GM21526 (cell line): Measurements from ENCODE around the gene NAT9.

Source experiments
- ATAC-seq: cut with Tn5 transposase; IDR thresholded peaks from one replicate; pipeline ENCODE4 v1.9.1; 2021; ENCODE audit warnings: moderate library complexity; ENCODE audit not compliant: unreplicated experiment, low FRiP score

Gene NAT9

DNA sequence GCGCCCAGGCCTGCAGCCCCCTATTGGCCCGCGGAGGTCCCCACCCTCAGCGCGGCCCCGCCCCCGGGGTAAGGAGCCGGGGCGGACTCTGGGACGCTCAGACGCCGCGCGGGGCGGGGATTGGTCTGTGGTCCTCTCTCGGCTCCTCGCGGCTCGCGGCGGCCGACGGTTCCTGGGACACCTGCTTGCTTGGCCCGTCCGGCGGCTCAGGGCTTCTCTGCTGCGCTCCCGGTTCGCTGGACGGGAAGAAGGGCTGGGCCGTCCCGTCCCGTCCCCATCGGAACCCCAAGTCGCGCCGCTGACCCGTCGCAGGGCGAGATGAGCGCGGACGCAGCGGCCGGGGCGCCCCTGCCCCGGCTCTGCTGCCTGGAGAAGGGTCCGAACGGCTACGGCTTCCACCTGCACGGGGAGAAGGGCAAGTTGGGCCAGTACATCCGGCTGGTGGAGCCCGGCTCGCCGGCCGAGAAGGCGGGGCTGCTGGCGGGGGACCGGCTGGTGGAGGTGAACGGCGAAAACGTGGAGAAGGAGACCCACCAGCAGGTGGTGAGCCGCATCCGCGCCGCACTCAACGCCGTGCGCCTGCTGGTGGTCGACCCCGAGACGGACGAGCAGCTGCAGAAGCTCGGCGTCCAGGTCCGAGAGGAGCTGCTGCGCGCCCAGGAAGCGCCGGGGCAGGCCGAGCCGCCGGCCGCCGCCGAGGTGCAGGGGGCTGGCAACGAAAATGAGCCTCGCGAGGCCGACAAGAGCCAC, 27.4 kb downstream of the NAT9 start, which contains the start of gene NHERF1:
TSS of gene NHERF1 (plus strand) at position 100 of the 750 bp plus-strand sequence. CDS start at position 319, 219 bp downstream.
- peak; percentile 83 for ATAC-seq

DNA sequence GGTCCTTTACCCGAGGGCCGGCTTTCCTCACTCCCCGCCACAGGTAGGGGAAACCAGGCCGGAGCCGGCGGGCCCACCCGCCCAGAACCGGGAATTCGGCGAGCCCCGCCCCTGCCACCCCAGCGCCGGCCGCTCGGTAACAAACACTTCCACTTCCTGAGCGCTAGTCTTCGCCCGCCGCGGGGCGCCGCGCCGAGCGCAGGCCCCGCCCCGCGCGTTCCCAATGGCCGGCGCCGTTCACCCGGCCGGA, 27.9 kb downstream of the NAT9 start:
- no peak for ATAC-seq

DNA sequence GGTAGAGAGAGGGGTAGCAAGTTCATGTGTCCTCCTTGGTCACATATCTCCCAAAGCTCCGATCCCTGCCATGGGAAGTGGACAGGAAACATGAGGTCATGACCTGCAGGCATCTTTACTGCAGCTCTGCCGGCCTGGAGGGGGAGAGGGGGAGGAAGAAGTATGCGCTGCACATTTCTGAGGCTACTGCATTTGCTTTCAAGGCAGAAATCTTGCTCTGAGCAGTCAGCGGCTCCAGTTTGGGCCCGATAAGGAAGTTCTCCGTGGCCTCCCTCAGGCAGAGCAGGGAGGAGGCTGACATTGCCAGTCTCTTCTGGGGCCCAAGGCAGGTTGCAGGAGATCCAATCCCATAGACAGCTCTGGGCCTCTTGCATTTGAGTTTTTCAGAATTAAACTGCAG, 29.2 kb downstream of the NAT9 start:
- ATAC-seq = no peak

DNA sequence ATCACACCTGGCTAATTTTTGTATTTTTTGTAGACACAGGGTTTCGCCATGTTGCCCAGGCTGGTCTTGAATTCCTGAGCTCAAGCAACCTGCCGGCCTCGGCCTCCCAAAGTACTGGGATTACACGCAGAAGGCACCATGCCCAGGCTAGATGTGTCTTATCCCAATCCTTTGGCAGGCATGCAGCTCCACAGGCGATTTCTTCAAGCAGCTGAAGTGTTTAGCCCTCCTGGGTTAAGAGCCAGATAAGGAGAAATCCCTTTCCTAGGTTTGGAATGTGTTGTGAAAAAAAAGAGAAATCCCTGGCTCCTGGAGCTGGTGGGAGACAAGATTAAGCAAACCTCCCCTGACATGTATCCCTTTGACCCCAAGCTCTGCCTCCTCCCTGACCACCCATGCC, 29.8 kb downstream of the NAT9 start:
- no peak for ATAC-seq

DNA sequence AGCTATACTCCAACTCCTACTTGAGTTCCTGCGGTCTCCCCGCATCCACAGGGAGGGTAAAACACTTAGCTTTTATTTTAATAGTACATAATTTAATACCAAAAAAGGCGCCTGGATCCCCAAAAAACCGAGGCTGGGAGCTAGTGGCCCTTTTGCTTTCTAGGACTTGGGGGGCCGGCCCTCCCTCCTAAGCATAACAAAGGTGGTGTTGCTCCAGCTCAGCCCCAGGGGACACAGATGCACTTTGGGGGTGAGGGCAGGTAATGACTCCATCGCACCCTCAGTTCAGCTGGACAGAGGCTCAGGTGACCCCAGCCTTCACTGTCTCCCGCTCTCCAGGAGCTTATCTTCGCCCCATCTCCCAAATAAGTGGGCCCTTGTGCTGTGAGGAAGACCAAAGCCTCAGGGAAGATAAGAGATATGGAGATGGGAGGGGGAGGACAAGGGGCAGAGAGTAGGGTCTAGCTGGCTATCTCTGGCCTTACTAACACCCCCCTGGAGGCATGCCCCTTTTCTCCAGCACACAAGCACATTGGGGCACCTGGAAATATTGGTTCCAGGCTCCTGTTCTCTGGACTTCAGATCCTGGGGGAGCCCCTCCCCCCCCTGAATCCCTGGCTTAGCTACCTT, 30.5 kb downstream of the NAT9 start:
- no peak for ATAC-seq

DNA sequence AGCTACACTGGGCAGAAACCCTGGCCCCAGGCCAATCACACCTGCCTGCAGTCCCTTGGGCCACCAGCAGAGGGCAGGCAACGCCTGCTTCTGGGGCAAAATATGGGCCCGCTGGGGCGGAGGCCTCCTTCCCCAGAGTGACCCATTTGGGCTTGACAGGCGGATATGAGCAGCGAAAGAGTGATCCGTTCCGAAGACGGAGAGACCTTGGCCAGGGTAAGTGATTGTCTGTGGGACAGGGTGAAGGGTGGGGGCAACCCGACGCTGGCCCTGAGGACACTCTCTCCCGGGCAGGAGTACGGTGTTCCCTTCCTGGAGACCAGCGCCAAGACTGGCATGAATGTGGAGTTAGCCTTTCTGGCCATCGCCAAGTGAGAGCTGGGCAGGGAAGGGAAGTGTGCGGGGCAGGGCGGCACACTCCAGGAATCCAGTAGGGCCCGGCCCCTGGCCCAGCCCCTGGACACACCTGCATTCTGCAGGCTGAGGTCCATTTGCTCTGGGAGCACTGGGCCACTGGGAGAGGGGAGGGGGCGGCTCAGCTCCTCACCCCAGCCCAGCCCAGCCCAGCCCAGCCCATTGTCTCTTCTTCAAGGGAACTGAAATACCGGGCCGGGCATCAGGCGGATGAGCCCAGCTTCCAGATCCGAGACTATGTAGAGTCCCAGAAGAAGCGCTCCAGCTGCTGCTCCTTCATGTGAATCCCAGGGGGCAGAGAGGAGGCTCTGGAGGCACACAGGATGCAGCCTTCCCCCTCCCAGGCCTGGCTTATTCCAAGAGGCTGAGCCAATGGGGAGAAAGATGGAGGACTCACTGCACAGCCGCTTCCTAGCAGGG, 31.2 kb downstream of the NAT9 start:
- no peak for ATAC-seq

DNA sequence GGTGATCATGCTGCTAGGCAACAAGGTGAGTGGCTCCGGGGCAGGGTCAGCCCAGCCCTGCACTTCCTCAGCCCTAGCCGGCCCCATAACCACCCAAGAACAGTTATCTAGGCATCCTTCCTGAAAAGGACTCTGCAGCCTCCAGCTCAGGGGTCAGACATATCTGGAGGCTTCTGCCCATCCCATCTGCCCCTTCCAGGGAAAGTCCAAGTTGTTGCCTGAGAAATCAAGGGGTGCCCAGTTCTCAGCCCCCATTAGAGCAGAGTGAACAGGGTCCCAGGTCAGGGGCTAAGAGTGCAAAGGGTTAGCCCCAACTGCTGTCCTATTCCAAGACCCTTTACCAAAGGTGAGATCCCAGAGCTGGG, 31.8 kb downstream of the NAT9 start:
- no peak for ATAC-seq

DNA sequence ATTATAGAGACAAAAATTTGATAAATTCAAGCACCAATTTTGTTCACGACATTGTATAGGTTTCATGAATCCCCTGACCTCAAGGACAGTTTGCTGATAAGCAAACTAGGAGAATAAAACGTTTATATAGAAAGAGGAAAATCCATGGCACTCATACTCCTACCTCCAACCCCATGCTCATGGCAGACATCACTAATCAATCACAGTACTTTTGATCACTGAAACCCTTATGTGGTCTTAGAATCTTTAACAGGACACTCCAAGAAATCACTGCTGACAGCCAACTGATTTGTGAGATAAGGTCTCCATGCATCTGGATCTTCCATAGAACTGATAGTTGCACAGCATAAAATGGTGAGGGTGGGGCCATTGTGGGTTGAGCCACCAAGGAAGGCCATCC, 32.4 kb downstream of the NAT9 start:
- ATAC-seq = no peak

DNA sequence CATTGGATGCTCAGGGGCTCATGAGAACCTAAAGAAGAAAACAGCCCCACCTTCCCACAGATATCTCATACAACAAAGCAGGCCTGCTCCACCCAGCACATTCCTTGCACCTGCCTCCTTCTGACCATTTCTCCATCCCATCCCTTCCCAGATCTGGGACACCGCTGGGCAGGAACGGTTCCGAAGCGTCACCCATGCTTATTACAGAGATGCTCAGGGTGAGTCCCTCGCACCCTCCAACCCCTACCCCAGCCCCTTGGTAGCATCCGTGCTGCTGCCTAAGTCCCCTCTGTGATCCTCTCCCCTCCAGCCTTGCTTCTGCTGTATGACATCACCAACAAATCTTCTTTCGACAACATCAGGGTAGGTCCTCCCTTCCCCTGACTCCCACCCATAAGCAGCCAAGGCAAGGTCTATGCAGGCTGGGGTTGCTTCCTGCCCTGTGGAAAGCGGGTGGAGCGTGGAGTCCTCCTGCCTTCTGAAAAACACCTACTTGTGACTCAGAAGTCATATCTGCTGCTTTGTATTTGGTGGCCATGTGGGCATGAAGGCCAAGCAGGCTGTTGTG, 33.1 kb downstream of the NAT9 start:
- ATAC-seq = no peak

DNA sequence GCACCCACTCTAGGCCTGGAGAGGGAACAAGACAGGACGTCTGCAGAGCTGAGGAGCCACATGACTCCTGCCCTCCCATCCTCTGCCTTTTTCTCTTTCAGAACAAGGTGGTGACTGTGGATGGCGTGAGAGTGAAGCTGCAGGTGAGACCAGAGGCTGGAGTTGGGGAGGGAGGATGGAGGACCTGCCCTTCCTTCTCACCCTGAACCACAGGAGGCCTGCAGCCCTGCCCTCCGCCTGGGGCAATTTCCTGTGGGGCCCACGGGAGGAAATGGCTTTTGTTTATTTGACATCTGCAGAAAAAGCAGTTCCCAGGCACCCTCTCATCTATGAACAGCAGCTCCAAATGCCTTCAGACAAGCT, 34.0 kb downstream of the NAT9 start:
- ATAC-seq = no peak

DNA sequence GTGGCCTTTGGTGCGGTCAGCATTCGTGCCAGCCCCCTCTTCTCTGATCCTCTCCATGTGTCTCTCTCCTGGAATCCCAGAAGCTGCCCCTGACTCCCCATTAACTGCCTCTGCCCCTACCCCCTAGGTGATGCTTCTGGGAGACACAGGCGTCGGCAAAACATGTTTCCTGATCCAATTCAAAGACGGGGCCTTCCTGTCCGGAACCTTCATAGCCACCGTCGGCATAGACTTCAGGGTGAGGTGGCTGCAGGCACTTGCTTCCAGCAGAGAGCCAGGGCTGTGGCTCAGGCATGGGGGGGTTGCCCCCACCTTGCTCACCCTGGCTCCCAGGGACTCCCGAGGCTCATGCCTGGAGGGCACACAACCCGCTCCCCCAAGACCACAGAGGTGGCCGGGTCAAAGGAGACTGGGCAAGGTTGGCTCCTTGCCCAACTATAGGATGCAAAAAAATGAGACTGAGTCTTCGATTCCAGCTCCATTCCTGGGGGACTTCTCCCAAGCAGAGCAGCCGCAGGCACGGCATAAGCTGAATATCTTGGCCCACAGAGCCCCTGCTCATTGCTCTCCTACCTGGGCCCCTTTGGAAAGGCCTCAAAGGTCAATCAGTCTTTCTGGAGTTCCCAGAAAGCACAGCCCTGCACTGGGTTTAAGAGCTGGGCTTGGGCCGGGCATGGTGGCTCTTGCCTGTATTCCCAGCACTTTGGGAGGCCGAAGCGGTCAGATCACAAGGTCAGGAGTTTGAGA, 35.3 kb downstream of the NAT9 start:
- no peak for ATAC-seq

DNA sequence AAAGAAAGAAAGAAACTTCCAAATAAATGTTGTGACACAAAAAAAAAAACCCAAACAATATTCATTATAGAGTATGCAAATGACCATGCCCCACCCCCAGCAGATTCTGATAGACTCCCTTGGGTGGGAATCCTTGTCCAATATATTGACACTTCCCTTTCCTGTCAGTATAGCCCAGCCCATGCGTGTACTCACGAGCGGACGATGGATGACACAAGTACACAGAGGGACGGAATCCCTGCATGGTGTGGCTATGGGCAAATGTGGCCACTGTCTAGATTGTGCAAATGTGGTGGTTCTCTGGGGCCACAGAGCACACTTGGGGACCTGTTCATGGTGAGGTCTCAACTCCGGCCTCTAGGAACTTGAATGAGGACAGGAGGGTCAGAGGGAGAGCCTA, 36.0 kb downstream of the NAT9 start:
- no peak for ATAC-seq

DNA sequence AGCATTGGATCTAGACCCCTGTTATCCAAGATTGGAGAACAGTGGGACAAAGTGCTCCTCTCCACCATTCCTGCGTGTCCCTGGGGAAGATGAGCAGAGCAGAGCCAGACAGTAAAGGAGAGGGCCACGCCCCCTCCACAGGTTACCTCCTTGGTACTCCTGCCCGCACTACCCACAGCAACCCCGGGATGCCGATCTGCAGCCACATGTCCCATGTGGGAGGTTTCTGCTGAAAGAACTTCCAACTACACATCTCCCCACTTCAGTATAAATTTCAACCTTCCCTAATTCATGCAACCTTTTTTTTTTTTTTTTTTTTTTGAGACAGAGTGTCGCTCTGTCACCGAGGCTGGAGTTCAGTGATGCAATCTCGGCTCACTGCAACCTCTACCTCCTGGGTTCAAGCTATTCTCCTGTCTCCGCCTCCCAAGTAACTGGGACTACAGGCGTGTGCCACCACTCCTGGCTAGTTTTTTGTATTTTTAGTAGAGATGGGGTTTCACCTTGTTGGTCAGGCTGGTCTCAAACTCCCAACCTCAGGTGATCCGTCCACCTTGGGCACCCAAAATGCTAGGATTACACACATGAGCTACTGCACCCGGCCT, 36.8 kb downstream of the NAT9 start:
- ATAC-seq = no peak

DNA sequence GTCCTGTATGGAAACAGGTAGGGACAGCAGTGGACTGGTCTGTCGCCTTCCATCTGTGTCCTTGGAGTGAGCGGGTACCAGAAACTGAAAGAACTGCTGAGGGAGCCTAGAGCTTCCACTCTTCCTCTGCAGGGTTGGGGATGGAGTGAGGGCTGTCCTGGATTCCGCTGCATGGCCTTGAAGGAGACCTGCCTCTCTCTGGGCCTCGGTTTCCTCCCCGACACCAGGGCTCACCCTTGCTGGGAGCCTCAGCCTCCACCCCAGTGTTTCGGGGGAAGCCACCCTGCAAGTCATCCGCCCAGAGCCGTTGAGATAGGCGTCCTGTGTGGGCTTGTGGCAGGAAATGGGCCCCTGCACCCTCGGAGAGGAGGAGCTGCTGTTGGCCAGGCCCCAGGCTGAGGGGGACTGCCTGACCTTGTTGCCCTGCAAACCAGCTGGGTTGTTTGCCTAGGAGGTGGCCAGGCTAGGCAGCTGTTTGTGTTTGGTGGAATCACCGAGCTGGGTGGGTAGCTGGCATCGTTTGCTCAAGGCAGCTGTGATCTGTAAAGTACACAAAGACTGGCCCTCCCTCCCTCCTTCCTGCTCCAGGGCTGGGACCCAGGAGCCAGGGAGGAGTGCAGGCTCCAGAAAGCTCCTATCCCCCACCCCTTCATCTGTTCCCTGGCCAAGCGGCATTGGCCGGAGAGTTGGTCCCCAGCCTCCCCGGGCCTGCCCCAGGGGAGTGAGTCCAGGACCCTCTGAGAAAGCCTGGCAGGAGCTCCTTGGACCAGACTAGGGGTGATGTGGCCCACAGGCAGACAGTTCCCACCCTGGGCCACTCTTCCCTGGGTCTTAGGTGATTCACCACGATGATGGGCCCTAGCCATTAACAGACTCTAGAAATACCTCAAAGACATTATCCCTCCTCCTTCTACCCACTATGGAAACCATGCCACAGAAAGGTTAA, 37.8 kb downstream of the NAT9 start:
- ATAC-seq = peak; percentile 41

DNA sequence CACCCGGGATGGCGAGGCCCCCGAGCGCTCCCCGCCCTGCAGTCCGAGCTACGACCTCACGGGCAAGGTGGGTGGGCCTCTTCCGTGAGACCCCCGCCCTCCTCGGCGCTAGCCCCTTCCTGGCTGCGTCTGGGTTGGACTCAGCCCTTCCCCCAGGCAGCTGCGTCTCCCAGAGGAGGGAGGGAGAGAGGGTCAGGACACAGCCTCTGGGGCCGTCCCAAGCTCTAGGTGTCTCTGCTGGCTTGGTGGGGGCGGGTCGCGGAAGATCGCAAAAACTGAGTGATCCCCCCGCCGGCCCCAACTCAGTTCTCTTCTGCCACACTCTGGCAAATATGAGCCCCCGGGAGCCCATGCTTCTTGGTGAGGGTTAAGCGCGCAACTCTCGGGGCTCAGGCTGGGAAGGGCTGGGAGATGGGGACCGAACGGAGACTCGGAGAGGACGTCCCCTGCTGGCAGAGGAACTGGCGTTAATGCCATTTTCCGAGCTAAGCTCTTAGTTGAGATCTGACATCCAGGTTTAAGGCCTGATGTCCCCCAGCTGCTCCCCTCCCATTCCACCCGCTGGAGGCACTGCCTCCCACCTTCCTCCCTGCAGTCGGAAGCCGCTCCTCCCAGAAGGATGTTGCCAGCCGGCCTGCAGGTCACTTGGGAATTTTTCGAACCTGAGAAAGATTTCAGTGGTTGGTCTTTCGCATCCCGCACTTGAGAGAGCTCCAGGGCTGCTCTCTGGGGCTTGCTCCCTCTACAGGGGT, 38.7 kb downstream of the NAT9 start:
- no peak for ATAC-seq

DNA sequence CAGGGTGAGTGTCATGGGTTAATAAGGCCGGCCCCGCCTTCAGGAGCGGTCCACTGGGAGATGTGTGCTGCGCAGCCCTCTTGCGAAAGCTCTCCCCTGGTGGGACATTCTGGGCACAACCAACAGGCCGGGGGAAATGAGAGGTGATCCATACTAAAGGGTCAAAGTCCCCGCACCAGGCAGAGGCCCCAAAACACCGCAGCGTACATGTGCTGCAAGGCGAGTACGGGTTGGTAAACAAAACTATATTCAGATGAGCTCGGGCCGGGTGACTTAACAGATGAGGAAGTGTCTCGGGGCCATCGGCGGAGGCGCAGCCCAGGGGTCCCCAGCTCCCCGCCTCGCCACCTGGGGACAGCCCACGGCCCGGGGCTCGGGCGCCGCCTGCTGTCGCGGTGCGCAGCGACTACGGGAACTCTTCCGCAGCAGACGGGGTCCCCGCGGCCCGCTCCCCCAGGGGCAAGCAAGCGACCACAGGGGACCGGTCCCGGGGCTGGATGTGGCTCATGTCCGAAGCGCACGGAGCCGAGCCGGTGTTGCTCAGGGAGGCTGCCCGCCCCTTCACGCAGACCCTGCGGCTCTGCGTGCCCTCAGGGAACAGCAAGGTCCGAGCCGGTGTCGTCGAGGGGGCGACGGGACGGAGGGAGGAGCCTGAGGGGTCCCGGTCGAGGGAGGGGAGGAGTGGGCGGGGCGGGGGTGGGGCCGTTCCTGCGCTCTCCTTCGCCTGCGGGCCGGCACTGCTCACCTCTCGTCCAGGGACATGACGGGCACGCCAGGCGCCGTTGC, 39.4 kb downstream of the NAT9 start, which contains the start of gene RAB37:
TSS of gene RAB37 (plus strand) at position 744 of the 786 bp plus-strand sequence. CDS start at position 761, 17 bp downstream.
- no peak for ATAC-seq

DNA sequence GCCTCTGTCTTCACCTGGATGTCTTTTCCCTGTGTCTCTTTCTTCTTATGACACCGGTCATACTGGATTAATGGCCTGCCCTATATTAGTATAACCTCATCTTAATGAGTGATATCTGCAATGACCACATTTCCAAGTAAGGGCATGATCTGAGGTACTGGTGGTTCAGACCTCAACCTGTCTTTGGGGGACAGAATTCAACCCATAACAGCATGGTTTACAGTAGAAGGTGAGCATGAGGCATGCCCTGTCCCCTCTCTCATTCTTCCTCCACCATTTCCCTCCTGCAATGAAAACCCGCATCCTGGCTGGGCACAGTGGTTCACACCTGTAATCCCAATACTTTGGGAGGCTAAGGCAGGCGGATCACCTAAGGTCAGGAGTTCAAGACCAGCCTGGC, 41.9 kb downstream of the NAT9 start:
- no peak for ATAC-seq
